GM21423 (cell line): ENCODE measurements around the gene ADGRV1.
"Not testable (repeated sequence)": the region's sequence is repeated elsewhere in the genome, so short reads cannot be mapped to it uniquely, and the experiment has no call there.

Experiments used
- ATAC-seq: cut with Tn5 transposase; IDR thresholded peaks from one replicate; pipeline ENCODE4 v1.9.1; 2021; ENCODE audit warnings: mild to moderate bottlenecking, moderate library complexity; ENCODE audit not compliant: unreplicated experiment

The ADGRV1 gene

DNA sequence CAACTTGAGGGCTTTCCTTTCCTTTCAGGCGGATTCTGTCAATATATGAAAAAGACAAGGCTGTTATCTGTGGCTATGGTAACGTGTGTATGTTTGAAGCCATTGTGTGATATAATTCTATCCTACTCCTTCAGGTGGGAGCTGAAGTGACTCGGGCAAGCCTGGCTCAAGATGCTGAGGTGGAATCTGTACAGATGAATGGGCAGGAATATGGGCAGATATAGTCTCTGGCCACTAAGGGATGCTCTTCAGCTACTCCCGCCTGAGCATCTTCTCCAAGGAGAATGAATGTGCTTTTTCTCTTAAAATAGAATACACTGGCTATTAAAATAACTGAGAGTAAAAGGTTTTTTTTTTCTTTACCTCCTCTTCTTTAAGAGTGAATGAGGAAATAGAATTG, 244.8 kb downstream of the ADGRV1 start:
- no peak for ATAC-seq

DNA sequence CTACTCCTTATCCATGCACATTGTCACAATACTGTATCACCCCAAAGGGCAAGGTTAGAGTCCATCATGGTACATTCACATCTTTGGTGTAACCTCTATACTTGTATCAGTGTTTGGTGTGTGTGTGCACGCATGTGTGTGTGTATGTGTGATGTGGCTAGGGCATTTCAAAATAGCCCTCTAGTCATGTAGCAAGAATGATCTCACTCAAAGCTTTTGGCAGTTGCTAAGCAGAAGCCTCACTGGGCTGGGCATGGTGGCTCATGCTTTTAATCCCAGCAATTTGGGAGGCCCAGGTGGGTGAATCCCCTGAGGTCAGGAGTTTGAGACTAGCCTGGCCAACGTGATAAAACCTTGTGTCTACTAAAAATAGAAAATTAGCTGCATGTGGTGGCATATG, 245.3 kb downstream of the ADGRV1 start:
- ATAC-seq = no peak

GRCh38 chr5:90807496-90807895, 248.9 kb downstream of the ADGRV1 start:
- no peak for ATAC-seq

DNA sequence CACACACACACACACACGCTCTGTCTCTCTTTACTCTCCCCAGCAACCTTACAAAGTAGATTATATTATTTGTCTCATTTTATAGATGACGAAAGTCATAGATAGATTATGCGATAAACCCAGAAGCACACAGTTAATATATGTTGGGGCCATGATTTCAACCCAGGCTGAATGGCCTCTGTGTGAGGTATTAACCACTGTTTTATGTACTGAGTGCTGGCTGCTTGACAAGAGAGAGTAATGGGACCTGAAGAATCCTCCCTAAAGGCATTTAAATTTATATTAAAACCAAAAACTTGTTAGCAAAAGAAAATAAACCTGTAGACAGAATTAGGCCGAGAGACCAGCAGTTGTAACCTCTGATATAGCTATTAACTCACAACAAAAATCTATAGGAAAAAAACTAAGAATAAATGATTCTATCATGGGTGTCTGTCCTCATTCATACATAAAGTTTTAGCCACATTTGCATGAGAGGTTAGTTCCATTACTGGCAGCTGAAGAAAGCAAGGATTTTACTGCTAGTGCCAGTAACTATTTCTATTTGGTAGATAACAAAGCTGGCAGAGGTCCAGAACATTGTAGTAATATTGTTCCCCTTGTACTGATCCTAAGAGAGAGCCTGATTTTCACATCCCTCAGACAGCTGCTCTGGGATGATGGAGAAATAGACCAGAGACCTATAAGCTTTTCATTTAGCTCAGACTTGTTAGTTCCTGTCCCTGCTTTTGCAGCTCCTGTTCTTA, 250.9 kb downstream of the ADGRV1 start:
- no peak for ATAC-seq

- ATAC-seq = no peak
Observed at GRCh38 chr5:90810211-90810610, 251.6 kb downstream of the ADGRV1 start.

GRCh38 chr5:90813392-90813791, 254.8 kb downstream of the ADGRV1 start:
- no peak for ATAC-seq

DNA sequence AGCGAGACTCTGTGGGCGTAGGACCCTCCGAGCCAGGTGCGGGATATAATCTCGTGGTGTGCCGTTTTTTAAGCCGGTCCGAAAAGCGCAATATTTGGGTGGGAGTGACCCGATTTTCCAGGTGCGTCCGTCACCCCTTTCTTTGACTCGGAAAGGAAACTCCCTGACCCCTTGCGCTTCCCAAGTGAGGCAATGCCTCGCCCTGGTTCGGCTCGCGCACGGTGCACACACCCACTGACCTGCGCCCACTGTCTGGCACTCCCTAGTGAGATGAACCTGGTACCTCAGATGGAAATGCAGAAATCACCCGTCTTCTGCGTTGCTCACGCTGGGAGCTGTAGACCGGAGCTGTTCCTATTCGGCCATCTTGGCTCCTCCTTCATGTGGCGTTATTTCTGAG, 263.5 kb downstream of the ADGRV1 start:
- ATAC-seq = not testable (repeated sequence)

GRCh38 chr5:90824436-90824835, 265.8 kb downstream of the ADGRV1 start:
- ATAC-seq = no peak

DNA sequence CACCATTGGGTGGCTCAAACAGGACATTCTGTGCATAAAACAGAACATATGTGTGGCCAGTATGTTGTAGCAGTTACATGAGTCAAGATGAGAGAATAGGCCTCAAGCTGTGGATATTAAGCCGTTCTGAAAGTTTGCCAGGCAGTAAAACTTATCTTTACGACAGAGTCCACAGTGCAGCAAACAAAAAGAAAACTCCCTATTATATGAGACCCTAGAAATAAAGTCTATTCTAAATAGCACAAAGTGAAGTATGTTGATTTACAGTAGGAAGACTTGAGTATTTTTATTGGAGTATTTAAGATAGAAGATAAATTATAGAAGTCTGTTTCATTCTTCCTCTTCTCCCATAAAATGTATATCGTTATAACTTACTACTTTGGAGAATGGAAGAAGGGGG, 271.5 kb downstream of the ADGRV1 start:
- ATAC-seq = no peak

GRCh38 chr5:90833753-90834152, 275.2 kb downstream of the ADGRV1 start:
- no peak for ATAC-seq

DNA sequence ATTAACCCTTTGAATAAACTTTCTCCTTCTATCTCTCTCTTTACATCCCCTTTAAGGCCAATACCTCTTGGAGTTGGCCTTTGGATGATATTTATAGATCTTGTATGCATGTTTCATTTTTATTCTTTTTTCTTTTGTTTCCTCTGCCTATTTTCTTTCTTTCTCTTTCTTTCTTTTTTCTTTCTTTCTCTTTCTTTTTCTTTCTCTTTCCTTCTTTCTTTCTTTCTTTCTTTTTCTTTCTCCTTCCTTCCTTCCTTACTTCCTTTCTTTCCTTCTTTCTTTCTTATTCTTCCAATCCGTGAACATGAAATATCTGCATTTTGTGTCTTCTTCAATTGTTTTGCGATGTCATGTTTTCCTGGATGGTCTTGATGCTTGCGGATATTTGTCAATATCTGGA, 276.1 kb downstream of the ADGRV1 start:
- no peak for ATAC-seq

- no peak for ATAC-seq
Observed at GRCh38 chr5:90843443-90843842, 284.8 kb downstream of the ADGRV1 start.

- no peak for ATAC-seq
Observed at GRCh38 chr5:90844931-90845330, 286.3 kb downstream of the ADGRV1 start.

- no peak for ATAC-seq
Observed at GRCh38 chr5:90845723-90846554, 287.3 kb downstream of the ADGRV1 start.

GRCh38 chr5:90847606-90848005, 289.0 kb downstream of the ADGRV1 start:
- ATAC-seq = not testable (repeated sequence)

GRCh38 chr5:90849939-90850338, 291.3 kb downstream of the ADGRV1 start:
- ATAC-seq = no peak

DNA sequence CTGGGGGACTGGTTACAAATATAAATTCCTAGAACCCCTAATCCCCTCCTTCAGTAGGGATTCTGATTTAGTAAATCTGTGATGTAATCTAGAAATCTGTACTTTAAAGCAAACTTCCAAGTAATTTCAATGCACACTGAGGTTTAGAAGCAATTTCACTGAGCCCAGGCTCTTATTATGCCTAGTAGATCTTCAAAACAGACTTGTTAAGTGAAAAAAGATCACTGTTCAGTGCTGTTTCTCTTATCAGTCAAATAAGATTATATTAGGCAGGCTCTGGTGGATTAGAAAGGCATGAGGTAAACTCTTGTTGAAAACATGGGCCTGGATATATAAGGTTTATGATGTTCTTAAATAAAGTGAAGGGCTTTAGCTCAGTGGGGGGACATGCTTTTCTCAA, 293.9 kb downstream of the ADGRV1 start:
- ATAC-seq = no peak

GRCh38 chr5:90853750-90854149, 295.2 kb downstream of the ADGRV1 start:
- ATAC-seq = no peak

DNA sequence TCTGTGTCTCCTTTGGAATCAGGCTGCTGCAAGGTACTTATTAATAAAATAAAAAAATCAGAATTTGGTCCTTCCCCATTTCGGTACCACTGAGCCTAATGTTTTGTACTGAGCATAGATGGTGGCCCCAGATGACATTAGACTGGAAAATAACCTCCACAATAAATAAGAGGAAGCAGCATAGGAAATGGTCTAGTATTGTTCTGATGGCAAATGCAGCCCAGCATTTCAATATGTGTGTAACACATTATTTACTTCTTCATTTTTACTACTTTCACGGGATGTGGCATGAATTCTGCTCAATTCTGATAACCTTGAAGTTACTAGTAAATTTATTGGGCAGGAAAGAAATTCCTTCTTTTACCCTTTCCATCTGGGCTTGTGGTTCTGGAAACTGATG, 295.6 kb downstream of the ADGRV1 start:
- no peak for ATAC-seq

GRCh38 chr5:90855296-90856010, 296.9 kb downstream of the ADGRV1 start:
- ATAC-seq = no peak

GRCh38 chr5:90861843-90862586, 303.4 kb downstream of the ADGRV1 start:
- no peak for ATAC-seq
